ENCODE data around the gene OLIG1.

DNA sequence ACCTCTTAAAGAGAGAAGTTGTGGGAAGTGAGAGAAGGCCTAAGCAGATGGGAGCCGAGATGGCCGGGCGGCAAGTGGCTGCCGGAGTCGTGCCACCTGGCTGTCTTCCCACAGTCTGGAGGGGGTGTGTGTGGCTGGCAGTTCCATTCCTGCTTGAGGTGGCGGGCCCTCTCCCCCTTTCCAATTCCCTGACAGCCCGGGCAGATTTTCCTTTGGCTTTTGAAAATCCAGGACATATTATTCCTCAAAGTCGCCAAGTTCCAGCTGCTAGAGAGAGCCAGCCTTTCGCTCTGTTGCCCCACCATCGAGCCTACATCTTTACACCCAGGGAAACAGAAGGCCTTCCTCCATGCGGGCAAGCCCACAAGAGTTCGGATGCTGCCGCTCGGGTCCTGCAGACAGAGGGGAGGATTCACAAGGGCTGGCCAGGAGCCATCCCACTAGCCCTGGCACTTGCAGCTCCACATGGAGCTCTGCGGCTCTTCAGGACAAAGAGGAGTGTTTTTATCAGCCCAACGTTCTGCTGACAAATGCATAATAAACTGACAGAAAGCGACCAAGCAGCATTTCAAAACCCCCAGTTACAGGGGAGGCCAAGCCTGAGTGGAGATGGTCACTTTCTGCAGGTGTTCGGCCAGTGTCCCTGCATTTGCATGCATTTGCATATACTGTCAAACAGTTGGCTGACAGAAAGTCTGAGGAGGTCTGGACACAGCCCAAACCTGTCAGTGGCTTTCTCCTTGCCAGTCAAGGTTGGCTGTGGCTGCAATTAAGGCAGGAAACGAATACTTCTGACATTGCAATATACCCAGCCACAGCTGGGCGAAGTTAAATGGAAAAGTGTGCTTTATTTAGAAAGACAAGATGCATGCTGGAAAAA is 45.9 kb downstream of the OLIG1 start:
- TF ChIP-seq GATA3 (IDR thresholded peaks at IDR 0.05; ENCODE audit: low read depth, low read length): no peak
- no peak for TF ChIP-seq GATA2 (IDR thresholded peaks at IDR 0.05; ENCODE audit: low read depth, low read length)

All from SH-SY5Y (cell line).